HL-60 (cell line): ENCODE data around the gene RBBP7.

Experiments used
- POLR2AphosphoS5 ChIP-seq: IDR thresholded peaks from 2 replicates; pipeline ENCODE4 v1.6.1; 2012; ENCODE audit warnings: low read depth
- TF ChIP-seq, protein P1 (sequence below): IDR thresholded peaks from one replicate; pipeline ENCODE4 v1.5.1; 2011; ENCODE audit warnings: low read length, control low read depth, inconsistent platforms; ENCODE audit not compliant: insufficient read depth
- TF ChIP-seq, protein P2 (sequence below): IDR thresholded peaks from 2 replicates; pipeline ENCODE4 v1.6.1; 2012; ENCODE audit warnings: low read depth; ENCODE audit not compliant: insufficient replicate concordance

DNA sequence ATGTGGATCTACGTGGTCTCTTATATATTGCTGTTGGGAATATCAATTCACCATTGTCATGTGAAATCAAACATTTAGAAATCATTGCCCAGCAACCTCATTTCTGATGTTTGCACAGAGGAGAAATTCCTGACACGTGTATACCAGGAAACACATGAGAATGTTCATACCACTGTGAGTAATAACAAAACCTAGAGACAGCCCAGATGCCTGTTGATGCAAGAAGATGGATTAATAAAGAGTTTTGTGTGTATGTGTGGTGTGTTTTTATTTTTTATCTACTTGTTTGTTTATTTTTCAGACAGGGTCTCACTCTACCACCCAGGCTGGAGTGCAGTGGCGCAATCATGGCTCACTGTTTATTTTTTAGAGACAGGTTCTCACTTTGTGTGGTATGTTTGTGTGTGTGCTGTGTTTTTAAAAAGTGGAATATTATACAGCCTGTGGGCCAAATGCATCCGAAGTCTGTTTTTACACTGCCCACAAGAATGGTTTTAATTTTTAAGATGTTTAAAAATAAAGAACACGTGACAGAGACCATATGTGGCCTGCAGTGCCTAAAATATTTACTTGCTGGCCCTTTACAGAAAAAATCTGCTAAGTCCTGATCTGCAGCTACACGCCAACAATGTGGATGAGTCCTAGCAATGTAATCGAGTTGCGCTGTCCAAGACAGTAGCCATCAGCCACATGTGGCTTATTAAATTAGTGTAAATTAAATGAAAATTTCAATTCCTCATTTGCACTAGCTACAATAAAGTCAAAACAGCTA is 44.7 kb downstream of the RBBP7 start:
- TF ChIP-seq POLR2AphosphoS5, result no peak
- TF ChIP-seq, protein P1, sequence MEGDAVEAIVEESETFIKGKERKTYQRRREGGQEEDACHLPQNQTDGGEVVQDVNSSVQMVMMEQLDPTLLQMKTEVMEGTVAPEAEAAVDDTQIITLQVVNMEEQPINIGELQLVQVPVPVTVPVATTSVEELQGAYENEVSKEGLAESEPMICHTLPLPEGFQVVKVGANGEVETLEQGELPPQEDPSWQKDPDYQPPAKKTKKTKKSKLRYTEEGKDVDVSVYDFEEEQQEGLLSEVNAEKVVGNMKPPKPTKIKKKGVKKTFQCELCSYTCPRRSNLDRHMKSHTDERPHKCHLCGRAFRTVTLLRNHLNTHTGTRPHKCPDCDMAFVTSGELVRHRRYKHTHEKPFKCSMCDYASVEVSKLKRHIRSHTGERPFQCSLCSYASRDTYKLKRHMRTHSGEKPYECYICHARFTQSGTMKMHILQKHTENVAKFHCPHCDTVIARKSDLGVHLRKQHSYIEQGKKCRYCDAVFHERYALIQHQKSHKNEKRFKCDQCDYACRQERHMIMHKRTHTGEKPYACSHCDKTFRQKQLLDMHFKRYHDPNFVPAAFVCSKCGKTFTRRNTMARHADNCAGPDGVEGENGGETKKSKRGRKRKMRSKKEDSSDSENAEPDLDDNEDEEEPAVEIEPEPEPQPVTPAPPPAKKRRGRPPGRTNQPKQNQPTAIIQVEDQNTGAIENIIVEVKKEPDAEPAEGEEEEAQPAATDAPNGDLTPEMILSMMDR, result no peak
- TF ChIP-seq, protein P2, sequence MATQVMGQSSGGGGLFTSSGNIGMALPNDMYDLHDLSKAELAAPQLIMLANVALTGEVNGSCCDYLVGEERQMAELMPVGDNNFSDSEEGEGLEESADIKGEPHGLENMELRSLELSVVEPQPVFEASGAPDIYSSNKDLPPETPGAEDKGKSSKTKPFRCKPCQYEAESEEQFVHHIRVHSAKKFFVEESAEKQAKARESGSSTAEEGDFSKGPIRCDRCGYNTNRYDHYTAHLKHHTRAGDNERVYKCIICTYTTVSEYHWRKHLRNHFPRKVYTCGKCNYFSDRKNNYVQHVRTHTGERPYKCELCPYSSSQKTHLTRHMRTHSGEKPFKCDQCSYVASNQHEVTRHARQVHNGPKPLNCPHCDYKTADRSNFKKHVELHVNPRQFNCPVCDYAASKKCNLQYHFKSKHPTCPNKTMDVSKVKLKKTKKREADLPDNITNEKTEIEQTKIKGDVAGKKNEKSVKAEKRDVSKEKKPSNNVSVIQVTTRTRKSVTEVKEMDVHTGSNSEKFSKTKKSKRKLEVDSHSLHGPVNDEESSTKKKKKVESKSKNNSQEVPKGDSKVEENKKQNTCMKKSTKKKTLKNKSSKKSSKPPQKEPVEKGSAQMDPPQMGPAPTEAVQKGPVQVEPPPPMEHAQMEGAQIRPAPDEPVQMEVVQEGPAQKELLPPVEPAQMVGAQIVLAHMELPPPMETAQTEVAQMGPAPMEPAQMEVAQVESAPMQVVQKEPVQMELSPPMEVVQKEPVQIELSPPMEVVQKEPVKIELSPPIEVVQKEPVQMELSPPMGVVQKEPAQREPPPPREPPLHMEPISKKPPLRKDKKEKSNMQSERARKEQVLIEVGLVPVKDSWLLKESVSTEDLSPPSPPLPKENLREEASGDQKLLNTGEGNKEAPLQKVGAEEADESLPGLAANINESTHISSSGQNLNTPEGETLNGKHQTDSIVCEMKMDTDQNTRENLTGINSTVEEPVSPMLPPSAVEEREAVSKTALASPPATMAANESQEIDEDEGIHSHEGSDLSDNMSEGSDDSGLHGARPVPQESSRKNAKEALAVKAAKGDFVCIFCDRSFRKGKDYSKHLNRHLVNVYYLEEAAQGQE, result no peak
